Measurements from ENCODE around the gene HHATL.

HHATL gene

GRCh38 chr3:42666022-42666421, 36.6 kb downstream of the HHATL start:
- H3K27me3 ChIP-seq (replicated peaks; ENCODE audit: control insufficient read depth, insufficient read depth, low read length): no peaks in the 10 kb centered on the region
- TF ChIP-seq CTCF (IDR thresholded peaks at IDR 0.05; ENCODE audit: insufficient read depth, low read length, poor library complexity, severe bottlenecking): no peak
- no peak overlapping the region for H3K4me3 ChIP-seq (replicated peaks; ENCODE audit: low read depth, low read length)
- H3K36me3 ChIP-seq (ENCODE audit: control insufficient read depth, insufficient read depth, low read length): no peaks in the 10 kb centered on the region
- no peak for DNase-seq (ENCODE audit: extremely low read depth, insufficient read length)

GRCh38 chr3:42665050-42665878, 37.3 kb downstream of the HHATL start:
- DNase-seq (ENCODE audit: extremely low read depth, insufficient read length): no peak
- Histone ChIP-seq H3K4me3 (replicated peaks; ENCODE audit: low read depth, low read length) (no peak overlapping the region), H3K36me3 (ENCODE audit: control insufficient read depth, insufficient read depth, low read length) (no peaks in the 10 kb centered on the region), H3K27me3 (replicated peaks; ENCODE audit: control insufficient read depth, insufficient read depth, low read length) (no peaks in the 10 kb centered on the region)
- no peak for TF ChIP-seq CTCF (IDR thresholded peaks at IDR 0.05; ENCODE audit: insufficient read depth, low read length, poor library complexity, severe bottlenecking)

DNA sequence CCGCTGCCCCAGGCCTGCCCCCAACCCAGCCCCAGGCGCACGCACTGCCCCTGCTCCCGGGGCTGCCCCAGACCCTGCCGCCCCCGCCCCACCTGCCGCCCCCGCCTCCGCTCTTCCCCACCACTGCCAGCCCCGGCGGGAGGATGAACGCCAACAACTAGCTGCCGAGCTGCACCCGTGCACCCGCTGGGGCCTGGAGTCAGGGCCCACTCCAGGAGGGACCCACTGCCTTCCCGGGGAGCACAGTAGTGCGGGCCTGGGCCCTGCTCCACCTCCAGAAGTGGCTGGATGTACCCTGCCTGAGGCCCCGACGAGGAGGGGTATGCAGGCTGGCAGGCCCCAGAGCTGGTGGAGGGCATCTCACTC, 38.2 kb downstream of the HHATL start:
- Histone ChIP-seq H3K27me3 (replicated peaks; ENCODE audit: control insufficient read depth, insufficient read depth, low read length) (no peaks in the 10 kb centered on the region), H3K36me3 (ENCODE audit: control insufficient read depth, insufficient read depth, low read length) (no peaks in the 10 kb centered on the region), H3K4me3 (replicated peaks; ENCODE audit: low read depth, low read length) (no peak overlapping the region)
- DNase-seq (ENCODE audit: extremely low read depth, insufficient read length): no peak
- no peak for TF ChIP-seq CTCF (IDR thresholded peaks at IDR 0.05; ENCODE audit: insufficient read depth, low read length, poor library complexity, severe bottlenecking)

DNA sequence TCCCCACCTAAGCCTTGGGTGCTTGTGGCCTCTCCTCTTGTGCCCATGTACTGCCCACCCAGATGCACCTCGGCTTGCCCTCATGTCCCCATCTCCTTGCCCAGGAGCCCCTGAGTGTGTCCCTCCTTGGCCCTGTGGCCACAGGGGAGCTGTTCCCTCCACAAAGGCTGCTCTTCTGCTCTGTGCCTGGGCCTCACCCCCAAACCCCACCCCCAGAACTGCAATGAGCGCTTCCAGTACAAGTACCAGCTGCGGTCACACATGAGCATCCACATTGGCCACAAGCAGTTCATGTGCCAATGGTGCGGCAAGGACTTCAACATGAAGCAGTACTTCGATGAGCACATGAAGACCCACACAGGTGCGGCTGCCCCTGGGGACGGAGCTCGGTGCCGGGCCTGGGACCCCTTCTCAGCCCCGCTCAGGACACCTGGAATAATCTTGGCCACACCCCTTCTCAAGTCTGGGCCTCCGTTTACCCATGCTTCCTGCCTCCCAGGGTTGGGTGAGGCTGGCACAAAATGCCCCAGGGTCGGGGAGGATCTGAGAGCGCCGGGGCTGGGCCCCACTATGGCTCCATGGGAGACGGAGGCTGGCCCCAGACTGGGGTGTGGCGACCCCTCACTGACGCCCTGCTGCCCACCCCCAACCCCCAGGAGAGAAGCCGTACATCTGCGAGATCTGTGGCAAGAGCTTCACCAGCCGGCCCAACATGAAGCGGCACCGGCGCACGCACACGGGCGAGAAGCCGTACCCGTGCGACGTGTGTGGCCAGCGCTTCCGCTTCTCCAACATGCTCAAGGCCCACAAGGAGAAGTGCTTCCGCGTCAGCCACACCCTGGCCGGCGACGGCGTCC, 38.8 kb downstream of the HHATL start:
- H3K27me3 ChIP-seq (replicated peaks; ENCODE audit: control insufficient read depth, insufficient read depth, low read length): no peaks in the 10 kb centered on the region
- TF ChIP-seq CTCF (IDR thresholded peaks at IDR 0.05; ENCODE audit: insufficient read depth, low read length, poor library complexity, severe bottlenecking): no peak
- no peaks in the 10 kb centered on the region for H3K36me3 ChIP-seq (ENCODE audit: control insufficient read depth, insufficient read depth, low read length)
- peak; percentile 42 for DNase-seq (ENCODE audit: extremely low read depth, insufficient read length)
- peak overlapping the region; percentile 25; the same call in 1 of the 2 replicates for H3K4me3 ChIP-seq (replicated peaks; ENCODE audit: low read depth, low read length)

DNA sequence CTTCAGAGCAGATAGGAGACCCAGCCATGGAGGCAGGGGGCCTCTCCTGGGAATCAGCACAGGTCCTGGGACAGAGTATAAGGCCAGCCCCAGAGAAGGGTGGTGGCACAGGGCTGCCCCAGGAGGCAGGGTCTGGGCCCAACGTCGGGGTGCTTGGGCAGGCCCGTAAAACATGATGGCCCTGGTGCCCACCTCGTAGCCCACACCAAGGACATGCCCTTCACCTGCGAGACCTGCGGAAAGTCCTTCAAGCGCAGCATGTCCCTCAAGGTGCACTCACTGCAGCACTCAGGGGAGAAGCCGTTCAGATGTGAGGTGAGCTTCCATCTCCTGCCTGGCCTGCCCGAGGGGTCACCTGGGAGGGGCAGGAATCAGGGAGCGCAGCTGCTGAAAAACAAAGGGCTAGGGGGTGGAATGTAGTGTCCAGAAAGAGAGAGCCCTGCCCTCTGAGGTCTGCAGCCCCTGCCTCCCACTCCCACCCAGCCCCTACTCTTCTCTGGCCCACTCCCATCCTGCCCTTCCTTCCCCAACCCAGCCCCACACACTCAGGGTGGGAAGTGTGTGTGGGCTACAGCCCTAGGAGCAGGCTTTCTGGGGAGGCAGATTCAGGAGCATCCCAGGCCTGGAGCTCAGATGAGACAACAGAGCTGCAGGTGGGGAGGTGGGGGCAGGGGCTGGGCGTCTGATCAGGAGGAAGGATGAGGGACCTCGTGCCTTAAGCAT, 39.6 kb downstream of the HHATL start:
- no peaks in the 10 kb centered on the region for H3K27me3 ChIP-seq (replicated peaks; ENCODE audit: control insufficient read depth, insufficient read depth, low read length)
- H3K36me3 ChIP-seq (ENCODE audit: control insufficient read depth, insufficient read depth, low read length): no peaks in the 10 kb centered on the region
- no peak for DNase-seq (ENCODE audit: extremely low read depth, insufficient read length)
- H3K4me3 ChIP-seq (replicated peaks; ENCODE audit: low read depth, low read length): no peak overlapping the region
- no peak for TF ChIP-seq CTCF (IDR thresholded peaks at IDR 0.05; ENCODE audit: insufficient read depth, low read length, poor library complexity, severe bottlenecking)

Measured in GM06990 (cell line).